Measurements from ENCODE around the gene RAC2. TPM values are rescaled to one million over a fixed set of nuclear protein-coding genes. Genes with fewer than 3 reads are reported as not detected.

The RAC2 gene
- total and polyA plus RNA-seq, 2 of the 8 experiments (the other 6 are each of a cell fraction or from before 2014, with no cell fraction given), result 2.3 to 4.3 TPM

GRCh38 chr22:37259540-37260029 is 15.5 kb upstream of the RAC2 start (continued):
- TF ChIP-seq EP300 (IDR thresholded peaks at IDR 0.05; ENCODE audit: borderline replicate concordance in 1 of 2, low read depth in 2 of 2, low read length in 2 of 2) (no peak), POLR2AphosphoS5 (IDR thresholded peaks at IDR 0.05; ENCODE audit: low read depth, low read length) (no peak), MAX (IDR thresholded peaks at IDR 0.05) (no peak; the same call in 1 of the 2 replicates), SP1 (IDR thresholded peaks at IDR 0.05; ENCODE audit: low read depth, low read length) (no peak), CTCF (IDR thresholded peaks at IDR 0.05; ENCODE audit: control extremely low read depth in 1 of 3, insufficient read depth in 1 of 3, low read depth in 1 of 3, low read length in 3 of 3) (peak; percentile 46 to 70 (median 69)), SIX5 (IDR thresholded peaks at IDR 0.05; ENCODE audit: low read depth, low read length) (no peak), HDAC2 (IDR thresholded peaks at IDR 0.05; ENCODE audit: borderline replicate concordance in 1 of 2, low read depth in 2 of 2, low read length in 2 of 2) (peak; percentile 81 to 82; a peak in 2 of 4 replicates), RBBP5 (IDR thresholded peaks at IDR 0.05; ENCODE audit: borderline replicate concordance, low read depth, low read length) (no peak), TAF7 (optimal IDR thresholded peaks at IDR 0.05; ENCODE audit: borderline replicate concordance, low read depth, low read length) (no peak), SRF (IDR thresholded peaks at IDR 0.05; ENCODE audit: low read depth, low read length) (no peak), MAFK (IDR thresholded peaks at IDR 0.05; ENCODE audit: low read depth, low read length) (no peak), RXRA (IDR thresholded peaks at IDR 0.05; ENCODE audit: insufficient read depth, low read depth, low read length) (no peak), RNF2 (IDR thresholded peaks at IDR 0.05; ENCODE audit: borderline replicate concordance, low read depth, low read length, missing control alignments, poor library complexity, severe bottlenecking) (no peak), TEAD4 (IDR thresholded peaks at IDR 0.05; ENCODE audit: low read depth, low read length) (peak; percentile 74; the same call in 1 of the 2 replicates), CREB1 (IDR thresholded peaks at IDR 0.05) (no peak), EGR1 (IDR thresholded peaks at IDR 0.05; ENCODE audit: borderline replicate concordance, low read depth, low read length) (no peak), POU5F1 (IDR thresholded peaks at IDR 0.05; ENCODE audit: low read depth, low read length) (no peak), SAP30 (IDR thresholded peaks at IDR 0.05; ENCODE audit: insufficient read depth, insufficient replicate concordance, low read length) (no peak), CBX5 (IDR thresholded peaks at IDR 0.05; ENCODE audit: low read depth, low read length) (no peak), RFX5 (IDR thresholded peaks at IDR 0.05; ENCODE audit: borderline replicate concordance, low read depth, low read length) (no peak)
- TF ChIP-seq, protein P1, sequence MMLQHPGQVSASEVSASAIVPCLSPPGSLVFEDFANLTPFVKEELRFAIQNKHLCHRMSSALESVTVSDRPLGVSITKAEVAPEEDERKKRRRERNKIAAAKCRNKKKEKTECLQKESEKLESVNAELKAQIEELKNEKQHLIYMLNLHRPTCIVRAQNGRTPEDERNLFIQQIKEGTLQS (IDR thresholded peaks at IDR 0.05; ENCODE audit: insufficient read depth, low read depth, low read length), result no peak
